GM18858 (cell line): ENCODE data around the gene TFPT.

Source experiments
- ATAC-seq: cut with Tn5 transposase; IDR thresholded peaks from one replicate; pipeline ENCODE4 v1.9.1; 2021; ENCODE audit not compliant: unreplicated experiment

TFPT gene

DNA sequence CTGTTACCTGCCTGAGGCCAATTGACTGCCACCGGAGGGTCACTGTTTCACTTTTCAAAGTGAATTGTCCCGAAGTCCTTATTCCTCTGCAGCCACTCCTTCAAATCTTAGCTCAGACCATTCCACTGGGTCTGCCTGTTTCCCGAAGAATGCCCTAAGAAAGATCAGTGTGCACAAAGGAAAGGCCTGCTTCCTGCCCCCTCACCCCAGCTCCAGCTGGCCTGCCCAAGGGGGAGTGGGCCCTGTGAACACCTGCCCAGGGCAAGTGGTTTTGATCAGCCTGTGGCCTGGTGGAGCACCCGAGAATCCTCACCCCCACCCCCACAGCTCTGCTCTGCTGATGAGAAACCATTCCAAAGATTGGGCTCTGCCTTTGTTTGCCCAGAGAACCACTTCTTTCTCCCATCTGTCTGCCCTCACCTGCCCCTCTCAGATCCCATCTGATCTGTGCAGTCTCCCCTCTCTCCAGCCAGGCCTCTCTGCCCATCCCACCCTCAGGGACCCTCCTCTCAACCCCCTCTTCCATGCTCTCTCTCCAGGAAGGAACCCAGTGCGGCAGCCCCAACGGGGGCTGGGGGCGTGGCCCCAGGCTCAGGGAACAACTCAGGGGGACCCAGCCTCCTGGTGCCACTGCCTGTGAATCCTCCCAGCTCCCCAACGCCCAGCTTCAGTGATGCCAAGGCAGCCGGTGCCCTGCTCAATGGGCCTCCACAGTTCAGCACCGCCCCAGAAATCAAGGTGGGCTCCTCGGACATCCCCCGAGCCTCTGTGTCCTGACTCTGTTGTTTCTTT, 33.8 kb upstream of the TFPT start:
- no peak for ATAC-seq

DNA sequence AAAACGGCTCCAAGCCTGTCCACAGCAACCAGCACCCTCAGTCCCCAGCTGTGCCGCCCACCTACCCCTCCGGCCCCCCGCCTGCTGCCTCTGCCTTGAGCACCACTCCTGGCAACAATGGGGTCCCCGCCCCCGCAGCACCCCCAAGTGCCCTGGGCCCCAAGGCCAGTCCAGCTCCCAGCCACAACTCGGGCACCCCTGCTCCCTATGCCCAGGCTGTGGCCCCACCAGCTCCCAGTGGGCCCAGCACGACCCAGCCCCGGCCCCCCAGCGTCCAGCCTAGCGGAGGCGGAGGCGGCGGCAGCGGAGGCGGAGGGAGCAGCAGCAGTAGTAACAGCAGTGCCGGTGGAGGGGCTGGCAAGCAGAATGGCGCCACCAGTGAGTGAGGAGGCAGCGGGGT, 32.7 kb upstream of the TFPT start:
- no peak for ATAC-seq

DNA sequence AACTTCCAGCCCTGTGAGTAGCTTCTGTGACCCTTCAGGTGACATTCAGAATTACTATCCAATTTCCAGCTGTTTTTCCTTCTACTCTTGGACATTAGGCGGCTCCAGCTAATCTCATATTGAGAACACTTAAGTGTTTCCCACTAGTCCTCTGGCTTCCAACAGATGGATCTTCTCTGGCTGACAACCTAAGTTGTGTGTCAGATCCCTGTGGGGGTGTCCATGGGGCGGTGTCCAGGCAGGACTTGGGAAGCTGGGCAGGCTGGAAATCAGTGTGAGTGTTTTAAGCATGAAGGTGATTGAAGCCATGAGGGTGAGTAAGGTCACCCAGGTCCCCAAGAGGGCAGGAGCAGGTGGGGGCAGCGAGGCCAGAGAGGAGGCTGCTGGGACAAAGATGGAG, 32.2 kb upstream of the TFPT start:
- ATAC-seq, result no peak

DNA sequence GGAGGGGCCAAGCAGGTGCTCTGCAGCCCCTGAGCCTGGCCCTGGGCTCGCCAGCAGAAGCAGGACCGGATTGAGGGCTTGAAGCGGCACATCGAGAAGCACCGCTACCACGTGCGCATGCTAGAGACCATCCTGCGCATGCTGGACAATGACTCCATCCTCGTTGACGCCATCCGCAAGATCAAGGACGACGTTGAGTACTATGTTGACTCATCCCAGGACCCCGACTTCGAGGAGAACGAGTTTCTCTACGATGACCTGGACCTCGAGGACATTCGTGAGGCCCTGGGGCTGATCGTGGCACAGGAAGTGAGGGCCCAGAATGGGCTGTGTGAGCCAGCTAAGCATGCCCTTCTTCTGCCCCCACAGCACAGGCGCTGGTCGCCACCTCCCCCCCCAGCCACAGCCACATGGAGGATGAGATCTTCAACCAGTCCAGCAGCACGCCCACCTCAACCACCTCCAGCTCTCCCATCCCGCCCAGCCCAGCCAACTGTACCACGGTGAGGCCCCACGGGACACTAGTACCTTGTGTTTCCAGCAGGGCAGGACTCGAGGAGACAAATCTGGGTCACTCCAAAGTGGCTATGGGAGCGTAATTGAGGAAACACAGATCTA, 30.2 kb upstream of the TFPT start:
- no peak for ATAC-seq

DNA sequence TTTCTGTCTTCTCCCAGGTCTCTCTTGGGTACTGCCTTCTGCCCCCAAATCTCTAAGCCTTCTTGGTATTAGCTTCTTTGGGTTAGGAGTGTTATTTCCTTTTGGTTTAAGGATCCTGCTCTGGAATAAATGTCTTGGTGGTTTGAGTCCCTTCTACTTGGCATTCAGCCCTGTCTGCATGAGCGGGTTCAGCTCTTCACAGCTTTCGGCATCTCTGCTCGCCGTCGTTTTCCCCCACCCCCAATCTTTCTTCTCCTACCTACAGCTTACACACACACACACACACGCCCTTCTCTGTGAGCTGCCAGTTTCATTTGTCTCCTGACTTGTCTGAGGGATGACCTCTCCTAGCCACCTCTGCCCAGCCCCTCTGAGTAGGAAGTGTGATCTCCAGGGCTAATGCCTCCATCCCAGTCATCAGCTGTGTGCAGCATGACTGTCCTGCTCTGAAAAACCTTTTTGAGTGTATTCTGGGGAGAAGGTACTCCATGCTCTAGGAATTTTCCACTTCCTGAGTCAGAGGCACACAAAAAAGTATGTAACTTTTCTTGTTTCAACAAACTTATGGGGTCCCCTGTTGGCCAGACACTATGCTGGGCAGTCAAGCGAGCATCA, 26.8 kb upstream of the TFPT start:
- ATAC-seq, result no peak

DNA sequence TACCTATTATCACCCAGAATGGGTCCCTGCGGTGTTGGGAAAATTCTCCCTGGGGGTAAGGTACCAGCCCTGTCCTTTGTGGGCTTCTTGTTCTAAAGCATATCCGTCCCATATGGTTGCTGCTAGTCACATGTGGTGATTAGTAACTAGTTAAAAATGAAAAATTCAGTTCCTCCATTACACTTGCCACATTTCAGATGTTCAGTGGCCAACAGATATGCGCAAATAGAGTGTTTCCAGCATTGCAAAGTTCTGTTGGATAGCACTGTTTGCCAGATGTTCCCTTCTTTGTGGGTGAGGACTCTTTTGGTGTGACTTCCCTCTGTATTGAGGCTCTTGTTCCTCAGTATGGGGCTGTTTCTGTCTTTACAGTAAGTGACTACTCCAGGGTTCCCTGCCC, 25.9 kb upstream of the TFPT start:
- ATAC-seq, result no peak

DNA sequence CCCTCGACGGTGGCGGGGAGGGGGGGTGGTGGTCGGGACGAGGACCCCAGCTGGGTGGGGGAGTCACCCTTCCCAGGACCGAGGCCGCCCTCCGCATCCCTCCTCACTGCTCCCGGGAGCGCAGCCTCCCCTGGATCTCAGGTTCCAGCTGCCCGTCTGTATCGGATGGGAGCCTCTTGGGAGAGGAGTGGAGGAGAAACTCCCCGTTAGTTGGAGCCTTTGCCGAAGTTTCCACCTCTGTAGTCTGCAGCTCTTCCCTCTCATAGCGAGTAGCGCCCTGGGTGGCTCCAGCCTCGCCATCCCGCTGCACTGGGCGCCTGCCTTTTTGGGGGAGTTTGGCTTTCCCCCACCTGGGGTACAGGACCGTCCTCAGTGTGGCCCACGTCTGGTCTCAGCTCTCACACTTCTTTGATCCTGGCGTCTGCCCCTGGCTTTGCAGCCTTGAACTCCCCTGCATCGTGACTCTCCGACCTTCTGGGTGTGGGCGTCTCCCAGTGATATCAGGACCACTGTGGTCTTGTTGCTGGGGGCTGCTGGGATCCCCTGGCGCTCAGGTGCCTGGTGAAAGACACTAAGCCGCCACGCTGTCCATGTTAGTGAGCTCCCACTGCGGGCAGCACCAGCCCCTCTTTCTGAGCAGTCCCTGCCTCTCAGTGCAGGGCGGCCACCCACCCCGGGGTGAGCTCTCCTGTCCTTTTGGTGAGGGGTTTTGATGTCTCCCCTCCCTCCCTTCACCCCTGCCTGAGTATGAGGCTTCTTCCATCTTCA, 23.2 kb upstream of the TFPT start:
- no peak for ATAC-seq

DNA sequence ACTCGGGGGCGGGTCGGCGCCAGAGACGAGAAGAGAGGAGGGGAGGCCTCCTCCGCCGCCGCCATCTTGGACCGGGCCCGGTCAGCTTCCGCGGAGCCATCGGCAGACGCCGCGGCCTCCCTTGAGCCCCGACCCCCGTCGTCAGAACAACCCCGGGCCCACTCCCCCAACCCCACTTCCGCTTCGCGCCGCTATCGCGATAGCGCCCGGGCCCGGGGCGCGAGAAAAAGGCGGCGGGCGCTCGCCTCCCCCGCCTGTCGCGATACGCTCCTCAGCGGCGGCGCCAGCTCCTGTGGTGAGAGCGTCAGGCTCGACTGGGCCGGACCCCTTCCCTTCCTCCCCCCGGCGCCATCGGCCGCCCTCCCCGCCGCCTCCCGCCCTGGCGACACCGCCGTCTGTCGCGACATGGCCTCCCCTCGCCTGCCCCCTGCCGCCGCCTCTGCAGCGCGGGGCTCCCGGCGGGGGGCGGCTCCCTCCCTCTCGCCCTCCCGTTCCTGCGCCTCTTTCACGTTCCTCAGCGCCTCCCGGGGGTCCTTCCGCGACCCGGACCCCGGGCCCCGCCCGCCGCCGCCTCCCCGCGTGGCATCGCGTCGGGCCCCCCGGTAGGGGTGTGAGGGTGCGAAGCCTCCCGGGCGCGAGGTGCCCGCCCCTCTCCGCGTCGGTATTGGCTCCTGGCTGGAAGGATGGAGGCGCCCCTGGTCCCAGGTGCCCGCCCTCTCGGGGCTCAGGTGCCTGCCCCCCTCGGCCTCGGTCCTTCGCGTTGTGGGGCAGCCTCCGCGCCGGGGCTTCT, 22.4 kb upstream of the TFPT start, which contains the start of gene CNOT3:
CNOT3 (plus strand) TSS at position 64 of the 790 bp plus-strand sequence. CDS start 5,217 bp downstream, outside the sequence.
- ATAC-seq, result no peak

DNA sequence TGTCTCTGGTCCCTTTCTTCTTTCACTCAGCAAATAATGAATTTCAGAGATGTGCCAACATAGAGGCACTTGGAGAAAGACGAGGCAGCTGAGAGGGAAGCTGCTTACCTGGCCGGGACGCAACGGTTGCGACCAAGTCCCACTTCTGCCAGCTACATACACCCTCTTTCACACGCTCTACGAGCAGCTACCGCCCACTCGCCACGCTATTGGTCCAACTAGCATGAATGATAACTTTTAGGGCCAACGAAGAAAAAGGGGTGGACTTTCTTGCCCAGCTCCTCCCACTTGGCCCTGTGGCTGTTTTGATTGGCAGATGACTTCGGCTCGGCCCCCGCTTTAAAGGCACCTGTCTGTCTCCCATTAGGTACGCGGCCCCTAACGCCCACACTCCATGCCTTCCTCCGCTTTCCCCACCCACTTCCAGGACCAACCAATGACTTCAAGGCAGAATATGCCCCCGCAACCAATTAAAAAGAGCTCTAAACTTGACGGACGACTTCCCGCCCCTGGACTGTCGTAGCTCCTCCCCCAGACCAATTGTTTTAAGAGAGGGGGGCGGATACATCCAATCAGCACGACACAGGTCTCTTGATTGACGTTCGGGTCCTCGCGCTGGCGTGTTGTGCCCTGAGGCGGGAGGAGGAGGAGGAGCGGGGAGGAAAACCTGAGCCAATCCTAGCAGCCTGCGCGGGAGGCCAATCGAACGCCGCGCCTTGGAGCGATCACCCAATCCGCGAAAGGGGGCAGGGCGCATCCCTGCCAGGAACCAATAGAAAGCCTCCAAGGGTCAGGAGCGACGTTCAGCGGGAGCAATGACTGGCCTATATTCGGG, 21.6 kb upstream of the TFPT start:
- ATAC-seq, result peak; percentile 70

DNA sequence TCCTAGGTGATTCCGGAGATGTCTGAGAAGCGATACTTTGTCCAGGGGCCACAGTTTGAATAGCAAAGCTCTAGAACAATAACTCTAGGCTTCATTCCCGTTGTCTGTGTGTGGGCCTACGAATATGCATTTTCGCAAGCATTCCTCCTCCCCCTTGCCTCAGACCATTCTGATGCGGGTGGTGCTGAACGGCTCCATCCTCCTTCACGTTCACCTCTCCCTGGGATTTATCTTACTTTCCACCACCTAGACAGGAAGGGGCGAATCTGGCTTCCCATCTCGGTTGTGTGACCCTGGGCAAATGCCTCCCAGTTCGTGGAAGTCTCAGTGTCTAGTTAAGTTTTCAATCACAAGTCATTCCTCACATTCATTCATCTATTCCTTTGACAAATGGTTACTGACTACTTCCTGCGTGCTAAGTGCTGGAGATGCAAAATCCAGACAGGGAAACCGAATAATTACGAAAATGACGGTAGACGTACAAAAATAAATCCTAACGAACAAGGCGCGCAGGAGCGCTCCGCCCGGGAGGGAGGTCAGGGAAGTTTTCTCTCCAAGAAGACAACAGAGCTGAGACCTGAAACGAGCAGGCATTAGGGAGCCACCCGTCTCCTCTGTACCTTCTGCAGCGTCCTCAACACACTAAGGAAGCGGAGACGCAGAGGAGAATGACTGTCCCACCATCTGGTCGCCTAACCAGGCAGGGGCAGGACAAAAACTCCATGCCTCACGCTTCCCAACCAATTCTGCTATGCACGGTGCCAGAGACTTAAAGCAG, 20.8 kb upstream of the TFPT start:
- ATAC-seq, result no peak

DNA sequence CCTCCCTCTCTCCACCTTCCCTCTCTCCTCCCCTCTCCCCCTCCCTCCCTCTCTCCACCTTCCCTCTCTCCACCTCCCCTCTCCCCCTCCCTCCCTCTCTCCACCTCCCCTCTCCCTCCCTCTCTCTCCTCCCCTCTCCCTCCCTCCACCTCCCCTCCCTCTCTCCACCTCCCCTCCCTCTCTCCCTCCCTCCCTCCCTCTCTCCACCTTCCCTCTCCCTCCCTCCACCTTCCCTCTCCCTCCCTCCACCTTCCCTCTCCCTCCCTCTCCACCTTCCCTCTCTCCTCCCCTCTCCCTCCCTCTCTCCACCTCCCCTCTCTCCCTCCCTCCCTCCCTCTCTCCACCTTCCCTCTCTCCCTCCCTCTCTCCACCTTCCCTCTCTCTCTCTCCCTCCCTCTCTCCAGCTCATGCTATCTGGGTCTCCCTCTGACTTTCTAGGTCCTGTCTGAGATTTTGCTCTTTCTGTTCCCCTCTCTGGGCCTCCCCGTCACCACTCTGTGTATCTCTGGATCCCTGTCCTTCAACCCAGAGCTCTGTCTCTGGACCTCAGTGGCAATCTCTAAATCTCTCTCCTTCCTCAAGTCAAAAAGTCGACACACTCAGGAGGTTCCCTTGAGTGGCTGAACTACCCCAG, 18.6 kb upstream of the TFPT start:
- no peak for ATAC-seq

DNA sequence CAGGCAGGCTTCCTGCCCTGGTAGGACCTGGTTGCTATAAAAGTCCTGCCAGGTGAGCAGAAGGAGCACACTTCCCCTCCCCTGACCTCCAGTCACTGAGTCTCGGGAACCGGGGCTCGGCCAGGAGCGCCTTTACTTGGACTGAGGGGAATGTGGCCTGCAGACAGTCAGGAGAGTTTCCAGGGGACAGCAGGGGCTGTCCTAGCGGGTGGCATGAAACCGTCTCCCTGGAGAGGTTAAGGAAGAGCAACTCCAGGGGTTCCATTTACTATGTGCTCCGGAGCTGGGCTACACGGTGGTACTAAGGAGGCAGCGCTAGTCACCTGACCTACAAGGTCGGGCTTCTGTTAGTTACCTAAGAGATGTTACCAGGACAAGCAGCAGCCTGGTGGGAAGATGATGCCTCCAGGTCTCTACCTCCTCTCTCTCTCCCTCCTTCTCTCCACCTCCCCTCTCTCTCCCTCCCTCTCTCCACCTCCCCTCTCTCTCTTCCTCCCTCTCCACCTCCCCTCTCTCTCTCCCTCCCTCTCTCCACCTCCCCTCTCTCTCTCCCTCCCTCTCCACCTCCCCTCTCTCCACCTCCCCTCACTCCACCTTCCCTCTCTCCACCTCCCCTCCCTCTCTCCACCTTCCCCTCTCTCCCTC, 18.0 kb upstream of the TFPT start:
- ATAC-seq, result no peak

DNA sequence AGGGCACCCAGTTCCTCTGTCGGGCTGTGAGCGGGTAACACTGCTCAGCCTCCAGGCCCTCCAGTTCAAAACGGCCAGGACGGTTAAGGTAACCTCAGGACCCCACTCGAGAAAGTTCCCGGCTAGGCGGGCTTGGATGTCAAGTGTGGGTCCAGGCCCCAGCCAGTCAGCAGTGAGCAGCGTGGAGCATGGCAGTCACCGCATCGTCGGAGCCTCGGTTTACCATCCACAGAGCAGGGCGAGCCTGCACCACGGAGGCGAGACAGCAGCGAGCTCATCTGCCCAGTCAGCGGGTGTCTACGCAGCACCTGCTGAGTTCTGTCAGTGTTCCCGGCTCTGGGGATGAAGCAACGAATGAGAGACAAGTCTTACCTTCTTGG, 14.2 kb upstream of the TFPT start:
- no peak for ATAC-seq

DNA sequence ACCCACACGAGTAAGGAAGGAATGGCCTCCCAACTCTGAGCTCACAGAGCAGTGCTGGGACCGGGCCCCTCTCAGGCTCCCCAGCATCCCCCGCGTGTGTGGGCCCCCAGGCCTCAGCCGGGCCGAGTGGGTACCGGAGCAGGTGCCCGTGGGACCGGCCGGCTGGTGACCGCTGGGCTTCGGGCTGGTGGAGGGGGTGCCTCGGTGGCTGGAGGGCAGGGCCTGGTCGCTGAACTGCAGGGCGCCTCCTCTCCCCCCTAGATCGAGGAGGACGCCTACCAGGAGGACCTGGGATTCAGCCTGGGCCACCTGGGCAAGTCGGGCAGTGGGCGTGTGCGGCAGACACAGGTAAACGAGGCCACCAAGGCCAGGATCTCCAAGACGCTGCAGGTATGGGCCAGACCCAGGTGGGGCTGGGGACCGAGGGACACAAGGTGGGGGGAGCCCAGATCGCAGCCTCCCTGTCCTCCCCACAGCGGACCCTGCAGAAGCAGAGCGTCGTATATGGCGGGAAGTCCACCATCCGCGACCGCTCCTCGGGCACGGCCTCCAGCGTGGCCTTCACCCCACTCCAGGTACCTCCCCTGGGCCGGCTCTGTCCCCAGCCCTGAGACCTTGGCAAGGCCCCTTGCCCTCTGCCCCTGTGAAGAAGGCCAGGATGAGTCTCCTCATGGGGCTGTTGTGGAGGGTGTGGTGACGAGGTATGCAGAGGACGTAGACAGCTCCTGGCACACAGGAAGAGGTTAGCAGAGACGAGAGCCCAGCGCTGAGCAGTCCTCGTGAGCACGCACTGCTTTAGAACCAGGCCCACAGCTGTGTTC, 13.5 kb upstream of the TFPT start:
- ATAC-seq, result no peak

DNA sequence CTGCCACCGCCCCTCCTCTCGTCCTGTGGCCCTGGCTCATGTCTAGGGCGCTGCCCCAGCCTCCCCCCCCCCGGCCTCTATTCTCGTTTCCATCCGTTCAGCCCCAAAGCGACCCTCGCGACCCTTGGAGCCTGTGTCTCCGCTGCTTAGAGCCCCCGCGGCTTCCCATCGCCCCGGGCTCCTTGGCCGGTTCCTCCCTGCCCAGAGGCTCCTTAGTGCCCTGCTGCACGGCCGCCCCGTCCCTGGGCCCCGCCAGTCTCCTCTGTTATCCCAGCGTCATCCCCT, 12.9 kb upstream of the TFPT start:
- ATAC-seq, result no peak

DNA sequence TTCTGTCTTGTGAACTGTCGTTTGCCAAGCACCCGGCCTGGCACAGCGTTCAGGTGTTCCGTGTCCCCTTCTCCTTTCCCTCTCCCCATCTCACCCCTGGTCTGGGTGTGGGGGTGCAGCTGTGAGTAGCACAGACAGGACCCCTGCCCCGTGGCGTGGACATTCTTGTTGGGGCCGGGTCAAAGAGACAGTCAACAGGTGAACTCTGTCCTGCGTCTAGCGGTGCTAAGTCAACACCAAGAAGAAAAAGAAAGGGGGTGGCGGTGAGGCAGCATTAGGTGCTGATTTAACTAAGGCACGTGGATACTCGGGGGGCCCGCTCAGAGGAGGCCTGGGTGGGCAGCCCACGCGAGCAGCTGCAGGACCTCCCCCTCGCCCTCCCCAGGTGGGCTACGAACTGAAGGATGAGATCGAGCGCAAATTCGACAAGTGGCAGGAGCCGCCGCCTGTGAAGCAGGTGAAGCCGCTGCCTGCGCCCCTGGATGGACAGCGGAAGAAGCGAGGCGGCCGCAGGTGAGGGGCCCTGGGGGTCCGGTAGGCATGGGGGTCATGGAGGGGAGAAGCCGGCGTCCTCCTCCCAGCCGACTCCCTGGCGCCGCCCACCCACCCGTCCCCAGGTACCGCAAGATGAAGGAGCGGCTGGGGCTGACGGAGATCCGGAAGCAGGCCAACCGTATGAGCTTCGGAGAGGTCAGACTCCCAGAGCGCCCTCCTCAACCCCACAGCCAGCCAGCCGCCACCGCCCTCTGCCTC, 12.4 kb upstream of the TFPT start:
- no peak for ATAC-seq

DNA sequence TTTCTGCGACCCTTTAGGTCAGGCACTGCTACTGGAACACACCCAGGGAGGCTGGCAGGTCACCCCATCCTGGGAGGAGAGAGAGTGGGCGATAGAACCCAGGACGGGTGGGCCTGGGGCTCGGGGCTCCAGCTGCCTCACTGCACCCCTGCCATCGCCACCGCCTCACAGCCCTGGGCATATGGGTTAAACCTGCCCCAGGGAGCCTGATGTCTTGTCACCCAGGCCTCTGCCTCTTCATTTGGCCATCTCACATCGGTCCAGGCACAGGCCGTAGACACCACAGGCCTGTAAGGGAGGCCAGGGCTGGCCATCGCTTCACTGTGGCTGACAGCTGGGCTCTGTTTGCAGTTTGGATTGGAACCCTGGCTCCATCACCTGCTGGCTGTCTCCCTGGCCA, 10.3 kb upstream of the TFPT start:
- no peak for ATAC-seq
